GM18870 (cell line): Measurements from ENCODE around the gene LCE2A.
"Not testable (repeated sequence)": the region's sequence is repeated elsewhere in the genome, so short reads cannot be mapped to it uniquely, and the experiment has no call there.

ENCODE experiments used
- ATAC-seq: cut with Tn5 transposase; IDR thresholded peaks from one replicate; pipeline ENCODE4 v1.9.1; 2021; ENCODE audit warnings: moderate library complexity; ENCODE audit not compliant: unreplicated experiment

Gene LCE2A

DNA sequence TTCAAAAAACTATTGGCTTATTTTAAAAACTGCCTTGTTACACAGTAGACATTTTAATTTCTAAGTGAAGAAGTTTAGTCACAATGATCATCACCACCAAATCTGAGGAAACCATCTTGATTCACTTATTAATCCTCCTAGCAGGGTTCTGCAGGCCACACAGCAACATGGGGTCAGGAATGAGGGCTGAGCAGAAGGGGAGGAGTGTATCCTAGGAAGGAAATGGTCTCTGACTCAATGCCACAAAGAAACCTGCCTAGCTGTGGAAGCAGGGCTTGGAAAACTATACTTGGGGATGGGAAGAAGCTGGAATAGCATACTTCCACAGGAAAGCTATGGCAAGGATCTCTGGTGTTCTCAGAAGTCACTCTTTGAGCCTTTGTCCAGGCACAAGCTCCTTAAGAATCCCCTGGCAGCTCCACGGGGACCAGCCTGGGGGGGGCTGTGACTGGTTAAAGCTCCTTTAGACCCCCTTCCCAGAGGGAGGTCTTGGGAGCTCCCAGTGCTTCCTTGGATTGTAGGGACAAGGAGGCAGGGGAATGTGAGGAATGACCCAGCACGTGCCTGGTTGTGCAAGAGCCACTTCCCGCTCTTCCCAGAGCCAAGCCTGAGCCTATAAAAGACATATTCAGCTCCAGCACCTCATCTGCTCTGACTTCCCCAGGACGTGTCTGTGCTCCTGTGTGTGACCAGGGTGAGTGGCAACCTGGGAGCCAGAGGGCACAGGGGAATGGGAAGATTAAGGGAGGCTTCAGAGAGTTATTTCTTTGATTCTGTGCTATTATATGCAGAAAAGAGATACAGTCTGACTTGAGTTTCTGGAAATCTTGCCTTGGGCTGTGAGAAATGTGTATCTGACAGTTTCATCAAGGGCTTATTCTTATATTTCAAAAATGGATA is at the start of gene LCE2A:
LCE2A (plus strand) TSS at position 645 of the 900 bp plus-strand sequence. CDS start 557 bp downstream, outside the sequence.
- no peak for ATAC-seq

DNA sequence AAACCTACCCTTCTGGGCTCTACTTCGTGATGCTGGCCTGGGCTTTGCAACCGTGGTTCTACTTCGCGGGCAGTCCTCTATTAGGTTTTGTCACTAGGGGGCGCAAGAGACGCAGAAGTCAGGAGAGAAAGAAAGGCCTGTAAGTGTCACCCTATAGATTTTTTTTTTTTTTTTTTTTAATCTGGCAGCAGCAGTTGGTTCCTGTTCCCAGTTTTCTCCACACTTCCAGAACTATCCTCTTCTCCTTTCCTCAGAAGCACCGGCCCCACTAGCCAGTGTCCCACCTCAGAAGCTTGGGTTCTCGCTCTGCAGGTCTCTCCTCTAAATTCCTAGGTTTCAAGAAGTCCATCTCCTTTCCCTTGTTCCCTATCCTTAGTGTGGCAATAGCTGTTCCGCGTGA is 44.0 kb upstream of the LCE2A start:
- ATAC-seq: no peak

DNA sequence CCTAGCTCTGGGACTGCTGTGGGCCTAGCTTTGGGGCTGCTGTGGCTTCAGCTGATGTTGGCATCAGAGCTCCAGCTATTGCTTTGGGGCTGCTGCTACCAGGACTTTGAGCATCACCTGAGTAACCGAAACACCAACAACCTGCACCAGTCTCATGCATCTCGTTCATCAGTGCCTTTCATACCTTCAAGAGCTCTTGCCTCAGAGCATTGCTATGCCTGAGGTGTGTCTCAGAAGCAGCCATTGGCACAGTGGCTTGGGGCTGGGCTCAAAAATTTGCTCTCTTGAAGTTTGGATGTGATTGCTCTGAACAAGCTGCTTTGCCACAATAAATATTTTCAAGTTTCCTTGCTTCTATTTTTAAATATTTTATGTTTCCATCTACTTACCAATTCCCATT is 41.7 kb upstream of the LCE2A start:
- no peak for ATAC-seq

- ATAC-seq: no peak
These were observed 40.5 kb upstream of the LCE2A start for GRCh38 chr1:152657677-152658076.

- ATAC-seq: no peak
These were observed 39.5 kb upstream of the LCE2A start for GRCh38 chr1:152658649-152659048.

- no peak for ATAC-seq
These were observed 35.0 kb upstream of the LCE2A start, which contains the start of gene LCE2D for GRCh38 chr1:152663098-152663497. Gene LCE2D (plus strand): TSS chr1:152663380. CDS start chr1:152664106, 726 bp downstream.

DNA sequence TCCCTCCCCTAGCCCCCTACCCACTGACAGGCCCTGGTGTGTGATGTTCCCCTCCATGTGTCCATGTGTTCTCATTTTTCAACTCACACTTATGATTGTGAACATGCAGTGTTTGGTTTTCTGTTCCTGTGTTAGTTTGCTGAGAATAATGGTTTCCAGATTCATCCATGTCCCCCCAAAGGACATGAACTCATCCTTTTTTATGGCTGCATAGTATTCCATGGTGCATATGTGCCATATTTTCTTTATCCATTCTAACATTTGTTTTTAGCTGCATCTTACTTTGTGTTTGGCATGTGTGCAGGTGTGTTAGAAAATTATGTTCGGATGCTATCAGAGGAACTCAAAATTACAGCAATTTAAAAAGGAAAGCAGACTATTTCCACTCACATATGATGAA is 32.0 kb upstream of the LCE2A start:
- not testable (repeated sequence) for ATAC-seq

DNA sequence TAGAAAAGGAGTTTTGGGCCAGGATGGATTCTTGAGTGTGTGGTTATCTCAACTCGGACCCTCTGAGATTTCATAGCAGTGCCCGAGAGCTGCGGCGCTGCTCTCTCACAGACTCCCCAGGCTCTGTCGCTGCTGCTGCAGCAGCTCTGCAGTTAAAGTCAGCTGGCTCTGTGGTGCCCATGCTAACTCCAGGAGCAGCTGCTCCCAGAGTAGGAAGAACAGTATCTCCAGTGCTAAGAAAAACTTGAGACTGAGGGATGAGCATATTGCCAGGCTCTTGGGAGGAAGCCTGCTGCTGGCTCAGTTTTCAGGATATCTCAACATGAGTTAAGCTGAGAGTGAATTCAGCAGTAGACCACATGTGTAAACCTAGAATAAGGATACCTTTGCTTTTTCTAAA is 30.5 kb upstream of the LCE2A start:
- no peak for ATAC-seq

- no peak for ATAC-seq
These were observed 25.1 kb upstream of the LCE2A start for GRCh38 chr1:152673016-152673415.

DNA sequence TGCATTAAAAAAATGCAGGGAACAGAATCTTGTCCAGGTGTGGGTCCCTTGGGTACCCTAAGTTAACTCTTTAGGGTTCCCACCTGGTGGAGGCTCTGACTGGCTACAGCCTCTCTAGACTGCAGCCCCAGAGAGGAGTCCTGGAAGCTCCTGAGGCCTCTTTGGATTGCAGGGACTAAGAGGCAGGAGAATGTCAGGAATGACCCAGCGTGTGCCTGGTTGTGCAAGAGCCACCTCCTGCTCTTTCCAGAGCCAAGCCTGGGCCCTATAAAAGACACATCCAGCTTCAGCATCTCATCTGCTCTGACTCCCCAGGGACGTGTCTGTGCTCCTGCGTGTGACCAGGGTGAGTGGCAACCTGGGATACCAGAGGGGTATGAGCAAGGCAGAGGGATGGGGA is 23.2 kb upstream of the LCE2A start, which contains the start of gene LCE2C:
LCE2C (plus strand) TSS at position 297 of the 400 bp plus-strand sequence. CDS start 737 bp downstream, outside the sequence.
- not testable (repeated sequence) for ATAC-seq

DNA sequence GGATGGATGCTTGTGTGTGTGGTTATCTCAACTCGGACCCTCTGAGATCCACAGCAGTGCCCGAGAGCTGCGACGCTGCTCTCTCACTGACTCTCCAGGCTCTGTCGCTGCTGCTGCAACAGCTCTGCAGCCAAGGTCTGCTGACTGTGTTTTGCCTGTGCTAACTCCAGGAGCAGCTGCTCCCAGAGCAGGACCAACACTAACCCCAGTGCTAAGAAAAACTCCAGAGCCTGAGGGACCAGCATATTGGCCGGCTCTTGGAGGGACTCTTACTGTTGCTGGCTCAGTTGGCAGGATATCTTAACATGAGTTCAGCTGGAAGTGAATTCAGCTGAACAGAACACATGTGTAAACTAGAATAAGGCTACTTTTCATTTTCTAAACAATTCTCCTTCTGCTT is 18.7 kb upstream of the LCE2A start:
- ATAC-seq: no peak

GRCh38 chr1:152681616-152682015 is 16.5 kb upstream of the LCE2A start:
- ATAC-seq: no peak

GRCh38 chr1:152683846-152684245 is 14.3 kb upstream of the LCE2A start:
- ATAC-seq: no peak

- ATAC-seq: not testable (repeated sequence)
These were observed 12.3 kb upstream of the LCE2A start, which contains the start of gene LCE2B for GRCh38 chr1:152685823-152686222. Gene LCE2B (plus strand): TSS chr1:152686123. CDS start chr1:152686844, 721 bp downstream.

- ATAC-seq: no peak
These were observed 1.6 kb downstream of the LCE2A start for GRCh38 chr1:152699746-152700145.

DNA sequence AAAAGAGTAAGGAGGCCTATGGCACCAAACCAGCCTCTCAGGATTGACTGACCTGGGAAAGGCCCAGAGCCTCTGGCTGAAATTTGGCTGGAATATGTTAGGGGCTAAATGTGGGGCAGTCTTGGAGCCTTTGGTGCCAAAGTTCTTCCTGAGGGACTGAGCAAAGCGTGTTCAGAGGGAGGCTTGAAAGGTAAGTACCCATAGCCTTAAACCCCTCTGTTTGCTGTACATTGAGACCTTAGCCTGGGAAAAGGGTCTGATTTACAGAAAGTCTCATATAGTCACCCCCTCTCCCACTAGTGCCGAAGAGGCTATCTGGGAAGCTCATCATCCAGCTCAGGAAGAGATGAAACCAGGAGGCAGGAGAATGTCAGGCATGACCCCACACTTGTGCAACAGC is 9.7 kb downstream of the LCE2A start, which contains the start of gene LCE4A:
LCE4A (plus strand) TSS at position 301 of the 400 bp plus-strand sequence. CDS start 916 bp downstream, outside the sequence.
- no peak for ATAC-seq

DNA sequence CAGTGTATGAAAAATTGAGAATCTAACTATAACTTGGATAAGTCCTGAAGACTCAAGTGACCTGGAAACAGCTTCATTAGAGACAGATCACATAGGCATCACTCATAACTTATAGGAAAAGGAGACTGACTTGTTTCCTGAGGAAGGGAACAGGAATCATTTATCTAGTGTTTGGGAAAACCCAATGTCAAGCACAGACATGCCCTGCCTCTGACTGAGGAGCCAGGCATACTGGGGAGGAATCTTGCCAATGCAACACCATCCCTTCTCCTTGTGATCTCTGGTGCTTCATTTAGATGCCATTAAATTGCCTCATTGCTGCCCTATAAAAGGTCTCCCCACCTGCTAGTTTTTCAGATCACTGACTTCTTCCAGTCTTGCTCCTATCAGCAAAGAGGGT is 20.1 kb downstream of the LCE2A start:
- no peak for ATAC-seq

- ATAC-seq: no peak
These were observed 27.1 kb downstream of the LCE2A start for GRCh38 chr1:152725261-152725660.

DNA sequence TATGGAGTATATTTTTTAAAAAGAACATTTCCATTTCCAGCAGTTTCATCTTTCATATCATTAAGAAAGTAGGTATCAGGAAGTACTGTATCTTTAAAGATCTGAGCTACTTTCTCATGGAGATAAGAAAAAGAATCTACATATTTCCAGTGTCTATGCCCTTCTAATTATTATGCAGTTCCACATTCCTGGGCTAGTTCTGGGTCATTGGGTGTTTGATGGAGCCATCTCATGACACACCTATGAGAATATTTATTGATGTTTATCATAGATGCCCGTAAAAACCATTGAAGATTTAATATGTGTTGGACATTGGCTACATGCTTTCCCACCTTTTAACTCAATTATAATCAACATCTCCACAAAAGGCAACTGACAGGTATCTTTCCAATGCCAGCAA is 30.8 kb downstream of the LCE2A start:
- ATAC-seq: no peak

- no peak for ATAC-seq
These were observed 37.5 kb downstream of the LCE2A start for GRCh38 chr1:152735648-152736047.

- ATAC-seq: no peak
These were observed 39.9 kb downstream of the LCE2A start for GRCh38 chr1:152737997-152738396.

DNA sequence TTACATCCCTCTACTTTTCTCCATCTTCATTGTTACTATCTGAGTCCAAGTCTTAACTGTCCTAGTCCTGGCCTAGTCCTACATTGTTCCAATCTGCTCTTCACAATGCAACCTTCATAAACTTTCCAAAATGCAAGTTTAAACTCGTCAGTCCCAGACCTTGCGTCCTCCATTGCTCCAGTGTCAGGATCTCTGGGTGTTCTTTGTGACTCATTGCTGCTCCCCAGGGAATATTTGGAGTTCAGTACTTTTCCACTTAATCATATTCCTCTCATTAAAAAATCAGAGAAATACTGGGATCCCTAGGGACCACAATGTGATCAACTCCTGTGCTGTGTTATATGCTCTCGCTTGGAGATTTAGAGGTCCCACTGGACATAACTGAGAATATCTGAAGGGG is 41.7 kb downstream of the LCE2A start:
- ATAC-seq: no peak
